Measurements from ENCODE around the gene RETREG3. TPM values are rescaled to one million over a fixed set of nuclear protein-coding genes. Genes with fewer than 3 reads are reported as not detected.

RETREG3 gene
- polyA plus RNA-seq, 2 of the 4 experiments (the other 2 are of a cell fraction) = 24.2 to 28.3 TPM

DNA sequence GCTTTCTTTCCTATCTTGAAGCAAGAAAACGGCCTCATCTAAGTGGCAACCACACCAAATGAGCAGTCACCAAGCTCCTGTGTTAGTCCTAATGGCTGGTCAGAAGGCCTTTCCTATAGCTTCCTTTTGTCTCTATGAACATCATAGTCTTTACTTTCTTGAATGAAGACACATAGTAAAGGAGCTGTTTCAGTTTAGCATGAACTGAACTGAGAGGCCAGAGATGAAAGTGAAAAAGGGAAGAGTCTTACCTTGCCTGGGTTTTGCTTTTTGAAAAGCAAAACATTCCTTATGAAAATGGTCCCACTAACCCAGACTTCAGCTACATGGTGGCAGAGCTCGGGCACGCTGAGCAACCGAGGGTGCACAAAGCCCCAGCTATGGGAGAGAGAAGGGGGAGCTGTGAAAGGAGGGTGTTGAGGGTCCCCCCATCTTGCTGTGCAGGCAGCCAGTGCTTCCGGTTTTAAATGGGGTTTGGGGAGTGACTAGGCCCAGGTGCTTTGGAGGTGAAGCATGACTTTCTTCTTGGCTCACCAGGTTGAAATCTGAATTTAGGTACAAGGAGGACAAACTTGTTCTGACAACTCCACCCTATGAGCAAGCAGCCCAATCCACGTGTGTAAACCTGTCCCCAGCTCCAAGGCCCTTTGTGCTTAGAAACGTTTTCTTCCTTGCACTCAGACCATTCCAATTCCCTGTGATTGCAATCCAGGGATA lies 22.5 kb downstream of the RETREG3 start (continued):
- no peak for TF ChIP-seq HOXA7 (CRISPR knock-in tag; IDR thresholded peaks at IDR 0.05)
- no peak for TF ChIP-seq NR3C1 (IDR thresholded peaks at IDR 0.05)
- TF ChIP-seq FOXS1 (CRISPR knock-in tag; IDR thresholded peaks at IDR 0.05) = no peak
- TF ChIP-seq, protein P1, sequence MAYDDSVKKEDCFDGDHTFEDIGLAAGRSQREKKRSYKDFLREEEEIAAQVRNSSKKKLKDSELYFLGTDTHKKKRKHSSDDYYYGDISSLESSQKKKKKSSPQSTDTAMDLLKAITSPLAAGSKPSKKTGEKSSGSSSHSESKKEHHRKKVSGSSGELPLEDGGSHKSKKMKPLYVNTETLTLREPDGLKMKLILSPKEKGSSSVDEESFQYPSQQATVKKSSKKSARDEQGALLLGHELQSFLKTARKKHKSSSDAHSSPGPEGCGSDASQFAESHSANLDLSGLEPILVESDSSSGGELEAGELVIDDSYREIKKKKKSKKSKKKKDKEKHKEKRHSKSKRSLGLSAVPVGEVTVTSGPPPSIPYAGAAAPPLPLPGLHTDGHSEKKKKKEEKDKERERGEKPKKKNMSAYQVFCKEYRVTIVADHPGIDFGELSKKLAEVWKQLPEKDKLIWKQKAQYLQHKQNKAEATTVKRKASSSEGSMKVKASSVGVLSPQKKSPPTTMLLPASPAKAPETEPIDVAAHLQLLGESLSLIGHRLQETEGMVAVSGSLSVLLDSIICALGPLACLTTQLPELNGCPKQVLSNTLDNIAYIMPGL (CRISPR knock-in tag; IDR thresholded peaks at IDR 0.05; ENCODE audit: borderline replicate concordance) = no peak
- TF ChIP-seq, protein P2, sequence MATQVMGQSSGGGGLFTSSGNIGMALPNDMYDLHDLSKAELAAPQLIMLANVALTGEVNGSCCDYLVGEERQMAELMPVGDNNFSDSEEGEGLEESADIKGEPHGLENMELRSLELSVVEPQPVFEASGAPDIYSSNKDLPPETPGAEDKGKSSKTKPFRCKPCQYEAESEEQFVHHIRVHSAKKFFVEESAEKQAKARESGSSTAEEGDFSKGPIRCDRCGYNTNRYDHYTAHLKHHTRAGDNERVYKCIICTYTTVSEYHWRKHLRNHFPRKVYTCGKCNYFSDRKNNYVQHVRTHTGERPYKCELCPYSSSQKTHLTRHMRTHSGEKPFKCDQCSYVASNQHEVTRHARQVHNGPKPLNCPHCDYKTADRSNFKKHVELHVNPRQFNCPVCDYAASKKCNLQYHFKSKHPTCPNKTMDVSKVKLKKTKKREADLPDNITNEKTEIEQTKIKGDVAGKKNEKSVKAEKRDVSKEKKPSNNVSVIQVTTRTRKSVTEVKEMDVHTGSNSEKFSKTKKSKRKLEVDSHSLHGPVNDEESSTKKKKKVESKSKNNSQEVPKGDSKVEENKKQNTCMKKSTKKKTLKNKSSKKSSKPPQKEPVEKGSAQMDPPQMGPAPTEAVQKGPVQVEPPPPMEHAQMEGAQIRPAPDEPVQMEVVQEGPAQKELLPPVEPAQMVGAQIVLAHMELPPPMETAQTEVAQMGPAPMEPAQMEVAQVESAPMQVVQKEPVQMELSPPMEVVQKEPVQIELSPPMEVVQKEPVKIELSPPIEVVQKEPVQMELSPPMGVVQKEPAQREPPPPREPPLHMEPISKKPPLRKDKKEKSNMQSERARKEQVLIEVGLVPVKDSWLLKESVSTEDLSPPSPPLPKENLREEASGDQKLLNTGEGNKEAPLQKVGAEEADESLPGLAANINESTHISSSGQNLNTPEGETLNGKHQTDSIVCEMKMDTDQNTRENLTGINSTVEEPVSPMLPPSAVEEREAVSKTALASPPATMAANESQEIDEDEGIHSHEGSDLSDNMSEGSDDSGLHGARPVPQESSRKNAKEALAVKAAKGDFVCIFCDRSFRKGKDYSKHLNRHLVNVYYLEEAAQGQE (IDR thresholded peaks at IDR 0.05) = no peak

DNA sequence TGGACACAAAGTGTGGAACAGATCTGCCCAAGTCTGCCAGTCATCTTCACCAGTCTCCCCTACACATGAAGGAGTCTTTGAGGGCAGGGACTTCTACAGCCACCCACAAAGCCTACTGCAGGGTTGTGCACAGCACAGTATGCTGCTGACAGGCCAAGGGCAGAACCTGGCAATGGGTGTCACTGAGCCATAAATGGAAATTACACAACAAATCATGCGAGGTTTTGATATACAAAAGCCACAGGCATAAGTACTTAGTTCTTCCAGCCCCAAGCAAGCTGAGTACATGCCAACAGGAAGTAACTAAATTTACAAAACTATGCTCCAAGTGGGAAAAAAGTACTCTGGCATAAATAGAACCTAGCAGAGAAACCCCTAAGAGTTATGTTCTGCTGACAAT lies 23.8 kb downstream of the RETREG3 start:
- Histone ChIP-seq H3K9me3 (no peaks in the 10 kb centered on the region), H3K4me2 (no peak overlapping the region), H3K4me1 (no peaks in the 10 kb centered on the region), H3K27ac (no peak overlapping the region), H3K4me3 (no peak overlapping the region)
- TF ChIP-seq HDAC2 (IDR thresholded peaks at IDR 0.05) (no peak), HOXB5 (CRISPR knock-in tag; IDR thresholded peaks at IDR 0.05) (no peak), HEYL (CRISPR knock-in tag; IDR thresholded peaks at IDR 0.05) (no peak), FOSB (CRISPR knock-in tag; IDR thresholded peaks at IDR 0.05) (no peak), ZSCAN20 (CRISPR knock-in tag; IDR thresholded peaks at IDR 0.05) (no peak), GATA3 (IDR thresholded peaks at IDR 0.05; ENCODE audit: borderline replicate concordance) (no peak), RNF2 (IDR thresholded peaks at IDR 0.05; ENCODE audit: borderline replicate concordance, low read depth) (no peak), JUNB (IDR thresholded peaks at IDR 0.05) (no peak), CBX8 (IDR thresholded peaks at IDR 0.05) (no peak)
- TF ChIP-seq, protein P1 (CRISPR knock-in tag; IDR thresholded peaks at IDR 0.05; ENCODE audit: borderline replicate concordance) = no peak
- TF ChIP-seq, protein P3, sequence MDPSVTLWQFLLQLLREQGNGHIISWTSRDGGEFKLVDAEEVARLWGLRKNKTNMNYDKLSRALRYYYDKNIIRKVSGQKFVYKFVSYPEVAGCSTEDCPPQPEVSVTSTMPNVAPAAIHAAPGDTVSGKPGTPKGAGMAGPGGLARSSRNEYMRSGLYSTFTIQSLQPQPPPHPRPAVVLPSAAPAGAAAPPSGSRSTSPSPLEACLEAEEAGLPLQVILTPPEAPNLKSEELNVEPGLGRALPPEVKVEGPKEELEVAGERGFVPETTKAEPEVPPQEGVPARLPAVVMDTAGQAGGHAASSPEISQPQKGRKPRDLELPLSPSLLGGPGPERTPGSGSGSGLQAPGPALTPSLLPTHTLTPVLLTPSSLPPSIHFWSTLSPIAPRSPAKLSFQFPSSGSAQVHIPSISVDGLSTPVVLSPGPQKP (IDR thresholded peaks at IDR 0.05; ENCODE audit: low read depth, low read length) = no peak
- no peak for FAIRE-seq
- ChIA-PET POLR2A (interaction anchor here (0.6 kb wide), 2 partner anchors 24 to 634 kb away, joined by 5 read pairs; partner anchors contain the start of gene TUBG1), CTCF (interaction anchor here (1.5 to 15.8 kb wide), 4 partner anchors 7 to 239 kb away, joined by 3 to 394 read pairs (median 64); partner anchors contain the start of genes BECN1, CCR10, PLEKHH3 and PSMC3IP)
- WGBS (ENCODE audit: missing lambda C conversion rate) = 78% methylated on average over 1 of the region's 1 CpG
- ATAC-seq = no peak
- DNase-seq (ENCODE audit: low read depth in 1 of 2, low spot score in 1 of 2) = no peak
